HG02763 (cell line): ENCODE data around the gene ABLIM2.

Experiments used
- ATAC-seq: cut with Tn5 transposase; IDR thresholded peaks from one replicate; pipeline ENCODE4 v1.9.1; 2021; ENCODE audit warnings: mild to moderate bottlenecking, moderate library complexity; ENCODE audit not compliant: unreplicated experiment

ABLIM2 gene

GRCh38 chr4:8010618-8011017 is 148.0 kb downstream of the ABLIM2 start:
- no peak for ATAC-seq

DNA sequence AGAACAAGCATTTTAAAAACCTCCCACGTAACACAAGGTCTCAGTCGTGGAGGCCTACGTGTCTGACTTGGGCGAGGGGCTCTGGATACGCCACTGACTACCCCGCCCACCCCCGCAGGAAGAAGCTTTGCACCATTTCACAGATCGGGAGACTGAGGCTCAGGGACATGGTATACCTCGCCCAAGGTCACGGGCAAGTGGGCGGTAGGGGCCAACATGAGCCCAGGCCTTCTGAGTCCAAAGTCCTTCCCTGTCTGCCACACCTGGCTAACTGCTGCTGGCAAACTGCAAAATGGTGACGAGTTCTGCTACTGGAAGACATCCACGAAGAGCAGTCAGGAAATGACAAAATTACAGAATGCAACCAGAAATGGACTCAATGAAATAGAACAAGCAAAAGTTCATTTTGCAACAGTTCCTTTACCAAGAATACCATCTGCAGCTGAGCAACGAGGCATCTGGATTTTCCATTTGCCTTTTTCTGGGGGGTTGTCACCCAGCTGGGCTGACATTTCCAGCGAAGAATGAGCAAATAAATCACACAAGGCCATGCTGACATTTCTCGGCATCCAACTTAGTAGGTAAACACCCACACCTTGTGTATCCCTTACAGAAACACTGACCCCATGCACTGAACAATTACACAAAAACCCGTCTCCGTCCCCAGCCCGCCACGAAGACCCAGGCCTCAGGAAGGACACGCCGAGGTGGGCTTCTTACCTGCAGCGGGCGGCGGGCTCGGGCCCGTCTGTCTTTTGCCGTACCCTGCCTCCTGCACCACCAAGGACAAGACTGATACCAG is 148.7 kb downstream of the ABLIM2 start:
- ATAC-seq: no peak

- ATAC-seq: no peak
Measured at GRCh38 chr4:8009097-8009496, 149.5 kb downstream of the ABLIM2 start.

GRCh38 chr4:8008391-8008790 is 150.2 kb downstream of the ABLIM2 start:
- ATAC-seq: no peak

- no peak for ATAC-seq
Measured at GRCh38 chr4:8007581-8007980, 151.0 kb downstream of the ABLIM2 start.

GRCh38 chr4:8006471-8006870 is 152.1 kb downstream of the ABLIM2 start:
- ATAC-seq: no peak

DNA sequence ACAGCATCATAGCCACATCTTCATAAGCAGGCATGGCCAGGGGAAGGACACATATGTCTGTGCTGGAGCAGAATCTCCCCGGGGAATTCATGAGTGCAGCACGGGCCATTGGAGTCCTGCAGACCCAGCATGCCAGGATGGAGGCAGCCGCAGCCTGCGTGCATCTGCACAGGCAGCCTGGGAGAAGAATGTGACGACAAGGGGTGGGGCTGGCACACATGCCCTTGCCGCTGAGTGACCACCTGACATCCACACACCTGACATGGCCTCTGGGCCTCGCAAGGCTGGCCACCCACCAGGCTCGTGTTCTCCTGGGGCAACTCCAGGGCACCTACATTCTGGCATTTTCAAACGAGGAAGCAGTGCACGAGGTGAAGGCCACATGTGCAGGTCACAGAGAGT is 152.8 kb downstream of the ABLIM2 start:
- ATAC-seq: no peak

DNA sequence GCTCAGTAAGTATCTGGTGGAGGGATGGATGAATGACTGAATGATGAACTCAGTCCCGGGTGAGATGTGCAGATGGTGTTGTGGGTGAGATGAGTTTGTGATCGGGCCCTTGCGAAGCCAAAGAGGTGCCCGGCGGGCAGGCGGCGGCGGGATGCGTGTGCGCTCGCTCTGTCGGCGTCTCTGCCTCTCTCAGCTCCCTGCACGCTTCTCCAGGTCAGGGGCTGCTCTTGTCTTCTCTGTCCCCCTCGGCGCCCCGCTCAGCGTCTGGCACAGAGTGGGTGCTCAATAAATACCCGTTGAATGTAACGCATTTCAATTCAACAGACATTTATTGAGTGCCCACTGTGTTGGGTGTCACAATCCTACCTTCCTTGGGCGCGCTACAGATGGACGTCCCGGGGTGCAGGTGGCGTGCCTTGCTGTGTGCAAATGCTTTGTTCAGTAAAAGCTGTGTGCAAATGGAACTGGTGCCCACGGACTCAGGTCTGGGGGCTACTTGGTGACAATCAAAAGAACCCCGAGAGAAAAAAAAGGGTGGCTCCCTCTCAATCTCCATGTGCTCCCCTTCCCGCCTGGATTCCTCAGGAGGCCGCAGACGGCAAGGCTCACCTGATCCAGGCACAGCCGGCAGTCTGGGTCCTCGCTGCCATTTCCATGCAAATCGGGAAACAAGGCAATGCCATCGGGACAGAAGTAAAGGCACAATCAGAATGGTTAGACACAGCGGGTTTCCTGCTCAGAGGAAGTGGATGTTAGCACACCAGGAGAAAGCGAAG is 153.4 kb downstream of the ABLIM2 start:
- ATAC-seq: no peak

- ATAC-seq: no peak
Measured at GRCh38 chr4:8004066-8004465, 154.5 kb downstream of the ABLIM2 start.

GRCh38 chr4:8002525-8003309 is 155.9 kb downstream of the ABLIM2 start:
- no peak for ATAC-seq

- ATAC-seq: no peak
Measured at GRCh38 chr4:8001564-8002355, 156.9 kb downstream of the ABLIM2 start.

DNA sequence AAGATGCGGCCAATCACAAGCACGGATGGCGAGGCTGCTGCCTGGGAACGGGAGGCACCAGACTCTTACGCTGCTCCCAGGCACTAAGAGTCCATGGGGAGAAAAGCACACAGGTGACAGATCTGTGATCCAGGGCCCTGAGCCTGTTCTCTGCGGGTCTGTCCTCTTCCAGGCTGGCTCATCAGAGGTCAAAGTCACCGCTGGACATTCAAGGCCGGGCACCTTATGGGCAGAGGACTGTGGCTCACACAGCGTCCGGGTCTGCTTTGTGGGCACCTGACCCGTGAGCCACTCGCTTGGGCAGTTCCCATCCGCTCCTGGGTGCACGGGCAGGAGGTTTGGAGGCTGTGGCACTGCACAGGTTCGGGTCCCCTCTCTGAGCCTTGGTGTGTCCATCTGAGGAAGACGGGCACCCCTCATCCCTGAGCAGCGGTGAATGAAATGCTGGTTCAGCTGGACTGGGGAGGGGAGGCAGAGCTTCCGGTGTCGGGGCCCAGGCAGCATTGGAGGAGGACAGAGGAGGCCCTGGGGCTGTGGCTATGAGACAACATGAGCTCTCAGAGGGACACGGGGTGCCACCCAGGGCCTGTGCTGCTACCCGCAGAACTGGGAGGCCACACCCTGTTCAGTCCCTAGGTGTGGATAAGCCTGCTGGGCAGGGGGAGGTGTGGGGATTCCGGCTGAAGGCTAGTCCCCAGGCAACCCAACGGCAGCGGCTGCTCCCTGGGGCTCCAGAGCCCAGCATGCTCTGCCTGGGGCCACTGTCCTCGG is 157.7 kb downstream of the ABLIM2 start:
- ATAC-seq: no peak

- no peak for ATAC-seq
Measured at GRCh38 chr4:8000247-8000646, 158.4 kb downstream of the ABLIM2 start.

GRCh38 chr4:7999695-8000094 is 158.9 kb downstream of the ABLIM2 start:
- ATAC-seq: no peak

DNA sequence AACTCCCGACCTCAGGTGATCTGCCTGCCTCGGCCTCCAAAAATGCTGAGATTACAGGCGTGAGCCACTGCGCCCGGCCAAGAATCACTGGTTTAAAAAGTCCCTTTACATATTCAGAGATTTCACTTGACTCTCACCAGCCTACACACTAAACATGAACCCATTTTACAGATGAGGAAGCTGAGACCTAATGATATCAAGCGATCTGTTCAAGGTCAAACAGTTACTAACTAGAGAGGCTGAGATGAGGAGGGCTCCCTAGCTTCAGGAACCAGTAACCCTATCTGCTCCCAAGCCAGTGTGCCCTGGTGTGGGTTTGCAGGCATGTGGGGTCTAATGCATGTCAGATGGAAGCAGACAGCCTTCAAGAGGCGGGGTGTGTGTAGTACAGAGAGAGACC is 159.3 kb downstream of the ABLIM2 start:
- no peak for ATAC-seq

DNA sequence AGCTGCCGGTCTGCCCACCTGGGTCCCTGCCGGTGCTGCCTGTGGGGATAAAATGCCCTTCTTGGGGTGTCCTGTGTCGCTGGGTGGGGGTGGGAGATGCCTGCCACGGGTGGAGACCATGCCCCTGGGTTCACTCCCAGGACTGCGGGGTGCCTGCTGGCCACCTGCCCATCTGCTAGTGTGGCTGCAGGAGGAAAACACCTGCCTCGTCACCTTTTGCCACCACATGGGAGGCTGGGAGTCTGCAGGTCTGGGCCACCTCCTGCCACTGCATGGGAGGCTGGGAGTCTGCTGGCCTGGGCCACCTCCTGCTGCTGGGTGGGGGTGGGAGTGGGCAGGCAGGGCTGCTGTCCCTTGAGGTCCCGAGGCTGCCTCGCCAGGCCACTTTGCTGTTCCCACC is 160.2 kb downstream of the ABLIM2 start:
- ATAC-seq: no peak

- ATAC-seq: no peak
Measured at GRCh38 chr4:7995866-7996265, 162.7 kb downstream of the ABLIM2 start.

- no peak for ATAC-seq
Measured at GRCh38 chr4:7995135-7995534, 163.5 kb downstream of the ABLIM2 start.

DNA sequence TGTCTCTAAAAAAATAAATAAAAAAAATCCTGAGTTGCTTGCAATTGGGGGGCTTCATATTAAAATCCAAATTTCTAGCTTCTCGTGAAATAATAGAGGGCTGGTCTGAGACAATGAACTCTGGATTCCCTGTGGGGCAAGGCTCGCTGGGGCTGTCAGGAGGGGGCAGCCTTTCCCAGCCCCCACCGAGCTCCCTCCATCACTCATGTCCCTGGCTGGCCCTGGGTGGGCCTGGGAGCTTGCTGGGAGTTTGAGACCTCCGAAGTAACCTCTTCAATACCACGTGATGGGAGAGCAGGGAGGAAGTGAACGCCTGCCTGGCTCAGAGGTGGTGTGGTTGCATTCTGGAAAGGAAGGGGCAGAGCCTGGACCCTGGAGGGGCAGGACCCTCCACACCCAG is 164.9 kb downstream of the ABLIM2 start:
- no peak for ATAC-seq

- no peak for ATAC-seq
Measured at GRCh38 chr4:7992846-7993245, 165.8 kb downstream of the ABLIM2 start.
